GM20431 (cell line): ENCODE measurements around the gene OXCT1.

Experiments
- in situ Hi-C: fragments of 300-500 bp; cut with MseI, MboI; formaldehyde crosslinking; loops from one replicate; pipeline ENCODE4 v1.15.0; 2020; ENCODE audit warnings: low sequenced_read_pairs; ENCODE audit not compliant: unreplicated experiment

Gene OXCT1

DNA sequence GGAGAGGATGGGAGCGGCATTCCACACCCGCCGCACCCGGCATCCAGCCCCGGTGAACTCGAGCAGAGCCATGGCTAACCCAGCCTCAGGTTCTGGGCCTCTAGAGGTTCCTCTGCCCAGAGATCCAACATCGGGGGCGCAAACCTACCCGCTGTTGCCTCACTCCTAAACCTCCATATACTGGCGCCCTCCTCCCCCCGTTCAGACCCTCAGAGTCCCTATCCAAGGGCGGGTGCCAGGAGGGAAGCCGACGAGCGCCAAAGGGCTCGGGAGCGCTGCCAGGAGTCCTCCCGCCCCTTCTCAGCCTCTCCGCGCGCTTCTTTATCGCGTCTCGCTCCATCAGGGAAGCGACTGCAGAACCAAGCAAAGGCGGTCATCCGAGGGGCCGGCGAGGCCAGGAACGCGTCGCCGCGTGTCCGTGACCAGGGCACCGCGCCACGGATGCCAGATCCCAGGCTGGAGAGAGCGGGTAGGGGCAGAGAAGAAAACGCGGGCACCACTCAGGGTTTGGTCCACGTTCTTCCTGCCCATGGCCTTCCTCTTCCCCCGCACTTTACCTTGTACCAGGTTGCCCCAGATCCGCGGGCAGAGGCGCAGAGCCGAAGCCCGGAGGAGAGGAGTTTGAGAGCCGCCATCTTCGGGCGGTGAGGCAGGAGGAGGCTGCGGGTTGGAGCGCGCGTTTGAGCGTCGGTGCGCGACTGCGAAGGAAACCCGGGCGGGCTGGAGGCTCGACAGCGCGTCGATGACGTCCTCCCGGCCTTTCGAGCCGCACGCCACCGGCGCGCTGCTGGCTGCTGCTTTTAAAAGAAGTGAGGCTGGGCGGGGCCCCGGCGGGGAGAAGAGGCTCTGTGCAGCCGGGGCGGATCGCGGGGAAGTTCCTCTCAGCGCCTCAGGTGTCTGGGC is at the start of gene OXCT1:
OXCT1 (minus strand) TSS at position 702 of the 903 bp plus-strand sequence; CDS start at position 635, 67 bp downstream.
- in situ Hi-C loops = no loop called here

DNA sequence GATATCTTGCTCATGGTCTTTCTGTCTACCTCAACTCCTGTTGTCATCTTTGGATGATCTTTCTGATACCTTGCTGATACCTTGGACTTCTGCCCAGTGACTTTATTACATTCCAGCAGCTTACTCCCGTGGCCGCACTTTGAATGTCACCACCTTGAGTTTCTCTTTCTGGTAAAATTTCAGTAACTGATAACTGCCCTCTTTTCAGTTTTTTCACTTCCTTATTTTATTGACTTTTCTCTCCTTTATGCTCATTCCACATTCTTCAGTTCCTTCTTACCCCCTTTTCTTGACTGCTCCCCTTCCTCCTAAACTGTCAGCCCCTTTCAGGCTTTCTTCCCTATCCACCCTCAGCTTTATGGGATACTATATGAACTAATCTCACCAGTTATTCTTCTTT is 47.9 kb upstream of the OXCT1 start:
- in situ Hi-C loops = no loop called here

DNA sequence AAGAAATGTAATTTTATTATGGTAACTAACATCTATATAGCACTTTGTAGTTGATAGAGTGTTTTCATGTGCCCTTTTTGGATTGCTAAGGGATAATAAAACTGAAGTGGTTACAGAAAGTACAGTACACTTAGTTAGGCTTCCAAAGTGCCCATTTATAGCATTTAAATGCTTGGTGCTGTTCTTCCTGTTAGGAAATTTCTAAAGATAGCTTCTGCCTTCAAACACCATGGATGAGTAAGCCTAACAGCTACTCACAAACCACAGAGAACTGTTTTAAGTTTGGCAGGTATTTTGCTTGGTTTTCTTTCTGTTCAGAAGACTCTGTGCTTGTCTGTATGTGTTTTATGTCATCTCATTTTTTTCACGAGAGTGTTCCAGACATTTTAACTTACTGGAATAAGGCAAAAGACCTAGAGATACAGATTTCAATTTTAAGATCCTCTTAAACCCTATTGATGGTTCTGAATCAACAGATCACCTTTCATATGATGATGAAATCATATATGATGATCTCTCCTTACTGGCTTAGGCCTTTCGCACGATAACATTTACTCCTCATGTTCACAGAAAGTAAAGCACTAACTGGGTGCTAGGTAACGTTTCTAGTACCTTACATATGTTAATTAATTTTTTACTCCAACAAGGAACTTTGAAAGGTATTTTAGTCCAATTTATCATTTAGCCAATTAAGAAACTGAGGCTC is 38.3 kb upstream of the OXCT1 start:
- in situ Hi-C loops = no loop called here

DNA sequence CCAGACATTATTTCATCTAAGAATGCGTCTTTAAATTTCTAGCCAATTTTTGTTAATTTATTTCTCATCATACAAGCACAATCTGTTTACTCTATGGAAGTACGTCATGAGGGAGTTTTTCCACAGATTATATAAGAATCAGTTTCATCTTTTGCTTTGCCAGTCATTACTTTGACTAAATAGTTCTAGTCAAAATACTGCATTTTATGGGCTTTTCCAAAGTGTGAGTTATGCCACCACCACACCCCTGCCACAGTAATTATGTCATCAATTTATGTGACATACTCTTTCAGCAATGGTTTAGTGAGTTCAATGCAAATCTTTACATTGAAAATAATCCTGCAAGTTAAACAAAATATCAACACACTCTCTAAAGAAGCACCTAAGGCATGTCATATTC is 35.9 kb upstream of the OXCT1 start:
- in situ Hi-C loops = no loop called here

DNA sequence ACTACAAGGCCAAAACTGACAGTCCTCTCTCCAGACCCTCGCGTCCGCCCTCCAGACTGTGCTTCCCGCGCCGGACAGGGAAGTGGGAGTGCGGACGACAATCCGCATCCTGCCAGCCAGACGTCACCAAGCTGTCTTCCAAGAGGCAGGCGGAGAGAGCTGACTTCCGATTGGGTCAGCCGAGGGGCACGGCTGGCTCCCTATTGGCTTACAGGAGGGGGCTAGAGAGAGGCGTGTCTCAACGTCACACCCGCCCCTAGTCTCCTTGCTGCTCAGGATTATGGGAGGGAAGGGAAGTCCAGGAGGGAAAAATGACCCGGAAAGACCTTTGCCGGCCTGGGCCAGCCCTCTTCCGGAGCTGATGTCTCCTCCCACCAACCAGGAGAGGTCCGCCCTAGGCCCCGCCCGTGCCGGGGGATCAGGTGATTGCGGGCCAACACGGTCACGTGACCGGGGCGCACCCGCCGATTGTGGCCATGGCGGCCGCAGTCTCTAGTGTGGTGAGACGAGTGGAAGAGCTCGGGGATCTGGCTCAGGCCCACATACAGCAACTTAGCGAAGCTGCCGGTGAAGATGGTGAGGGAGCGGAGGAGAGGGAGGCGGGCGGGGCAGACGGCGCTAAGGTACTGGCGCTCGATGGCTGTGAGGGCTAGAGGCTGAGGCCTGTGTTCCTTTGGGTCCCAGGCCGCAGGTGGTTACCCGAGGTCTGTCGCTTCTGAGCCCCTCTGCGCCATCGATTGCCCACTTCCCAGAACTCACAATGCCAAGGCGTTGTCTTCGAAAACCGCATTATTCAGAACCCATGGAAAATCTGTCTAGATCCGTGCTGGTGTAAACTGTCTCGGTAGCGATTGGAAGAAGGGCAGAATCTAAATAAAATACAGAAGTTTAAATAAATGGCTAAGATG is 33.9 kb upstream of the OXCT1 start, which contains the start of gene RIMOC1:
RIMOC1 (plus strand) TSS at position 453 of the 908 bp plus-strand sequence; CDS start at position 477, 24 bp downstream.
- in situ Hi-C loops = no loop called here

DNA sequence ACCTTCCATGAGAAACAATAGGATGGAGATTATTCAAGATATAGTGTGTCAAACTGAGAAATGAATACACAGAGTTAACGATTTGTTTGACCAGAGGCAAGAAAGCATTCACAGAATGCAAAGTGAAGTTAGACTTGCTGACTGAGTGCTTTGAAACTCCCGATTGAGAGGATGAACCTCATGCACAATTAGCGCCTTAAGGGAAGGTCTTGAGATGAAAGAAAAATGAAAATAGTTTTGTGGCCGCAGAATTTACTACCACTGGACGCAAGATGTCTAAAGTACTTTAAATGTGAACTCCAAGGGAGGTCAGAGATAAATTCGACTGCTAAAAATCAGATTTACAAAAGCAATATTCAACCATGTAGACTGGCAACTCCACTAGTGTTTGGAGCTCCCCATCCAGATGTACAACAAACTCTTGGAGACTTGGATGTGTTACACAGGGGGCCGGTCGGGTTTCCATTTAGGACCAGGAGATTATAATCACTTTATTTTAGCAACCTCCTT is 33.2 kb upstream of the OXCT1 start:
- in situ Hi-C loops = no loop called here

DNA sequence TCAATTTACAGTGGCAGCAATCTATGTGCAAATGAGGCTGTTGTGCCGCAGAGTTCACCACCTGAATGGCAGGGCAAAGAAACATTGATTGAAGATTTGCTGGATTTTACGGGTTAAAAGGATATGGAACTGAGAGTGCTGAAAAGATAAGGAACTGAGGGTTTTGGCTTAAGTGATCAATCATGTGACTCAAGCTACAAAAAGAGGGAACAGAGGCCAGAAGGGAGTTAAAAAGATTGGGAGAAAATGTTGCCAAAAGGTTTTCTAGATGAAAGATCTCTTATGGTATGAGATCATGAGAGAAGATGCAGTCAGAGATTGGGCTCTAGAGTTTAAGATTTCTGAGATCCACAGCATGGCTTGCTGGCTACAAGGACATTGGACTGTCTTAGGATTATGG is 26.0 kb upstream of the OXCT1 start:
- in situ Hi-C loops = no loop called here

DNA sequence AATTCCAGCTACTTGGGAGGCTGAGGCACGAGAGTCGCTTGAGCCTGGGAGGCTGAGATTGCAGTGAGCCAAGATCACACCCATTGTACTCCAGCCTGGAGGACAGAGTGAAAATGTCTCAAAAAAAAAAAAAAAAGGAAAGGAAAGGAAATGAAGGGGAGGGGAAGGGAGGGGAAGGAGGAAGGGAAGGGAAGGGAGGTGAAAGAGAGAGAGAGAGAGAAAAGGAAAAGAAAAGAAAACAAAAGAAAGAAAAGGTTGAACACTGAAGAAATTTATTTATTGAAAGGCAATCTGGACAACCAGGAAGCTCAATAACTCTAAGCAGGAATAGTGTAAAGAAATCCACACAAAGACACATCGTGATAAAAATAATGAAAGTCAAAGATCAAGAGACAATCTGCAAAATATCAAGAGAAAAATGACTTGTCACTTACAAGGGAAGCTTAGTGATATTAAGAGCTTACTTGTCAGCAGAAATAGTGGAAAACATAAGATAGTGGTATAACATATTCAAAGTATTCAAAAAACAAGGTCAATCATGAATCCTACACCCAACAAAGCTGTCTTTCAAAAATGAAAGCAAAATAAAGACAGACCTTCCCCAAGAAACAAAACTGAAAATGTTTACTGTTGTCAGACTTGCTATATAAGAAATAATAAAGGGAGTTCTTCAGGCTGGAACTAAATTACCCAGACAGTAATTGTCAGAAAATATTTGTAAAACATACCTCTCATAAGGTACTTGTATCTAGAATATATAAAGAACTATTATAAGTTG is 23.0 kb upstream of the OXCT1 start:
- in situ Hi-C loops = no loop called here

DNA sequence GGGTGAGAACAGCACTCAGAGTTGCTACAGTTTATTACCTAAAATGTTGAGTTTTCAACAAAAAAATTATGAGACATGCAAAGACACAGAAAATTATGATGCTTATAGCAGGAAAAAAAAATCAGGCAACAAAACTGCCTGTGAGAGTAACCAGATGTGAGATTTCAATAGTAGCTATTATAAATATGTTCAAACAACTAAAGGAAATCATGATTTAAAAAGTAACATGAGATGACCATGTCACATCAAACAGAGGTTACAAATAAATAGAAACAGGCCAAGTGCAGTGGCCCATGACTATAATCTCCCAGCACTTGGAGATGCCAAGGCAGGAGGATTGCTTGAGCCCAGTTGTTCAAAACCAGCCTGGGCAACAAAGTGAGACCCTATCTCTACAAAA is 21.8 kb upstream of the OXCT1 start:
- in situ Hi-C loops = no loop called here

DNA sequence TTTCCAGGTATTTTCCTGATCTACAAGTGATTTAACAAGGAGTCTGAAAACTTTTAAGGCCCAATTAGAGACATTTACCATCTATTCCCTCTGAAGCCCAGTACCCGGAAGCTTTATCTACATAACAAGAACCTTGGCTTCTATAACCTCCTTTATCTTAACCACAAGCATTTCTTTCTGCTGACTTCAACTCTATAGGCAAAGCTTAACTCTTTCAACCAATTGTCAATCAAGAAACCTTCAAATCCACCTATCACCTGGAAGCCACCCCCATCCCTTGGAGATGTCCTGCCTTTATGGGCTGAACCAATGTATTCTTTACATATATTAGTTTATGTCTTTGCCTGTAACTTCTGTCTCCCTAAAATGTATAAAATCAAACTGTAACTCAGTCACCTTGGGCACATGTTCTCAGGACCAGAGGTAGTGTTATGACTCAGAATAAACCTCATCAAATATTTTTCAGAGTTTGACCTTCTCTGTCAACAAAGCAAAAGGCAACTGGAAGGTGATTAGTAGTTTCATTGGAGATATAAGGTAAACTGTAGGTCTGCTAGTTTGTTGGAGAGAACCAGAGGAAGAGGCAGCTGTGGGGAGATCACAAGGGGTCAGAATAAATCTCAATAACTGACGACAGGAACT is 21.0 kb upstream of the OXCT1 start:
- in situ Hi-C loops = no loop called here

DNA sequence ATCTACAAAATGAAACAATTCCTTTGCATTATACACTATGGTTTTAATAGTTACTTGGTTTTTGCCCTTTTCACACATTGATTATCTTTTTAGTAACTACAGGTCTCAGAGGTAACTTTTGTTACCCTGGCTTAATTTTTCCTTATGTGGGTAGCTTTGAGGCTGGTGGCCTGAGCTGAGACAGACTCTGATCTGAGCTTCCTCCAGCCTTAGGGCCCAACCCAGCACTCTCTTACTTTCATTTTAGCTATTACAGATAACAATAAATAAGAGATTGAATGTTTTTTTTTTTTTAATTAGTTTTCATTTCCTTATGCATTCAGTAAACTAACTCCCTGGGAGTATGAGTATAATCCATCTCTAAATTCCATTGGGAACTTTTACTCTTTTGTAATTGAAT is 15.1 kb upstream of the OXCT1 start:
- in situ Hi-C loops = no loop called here

DNA sequence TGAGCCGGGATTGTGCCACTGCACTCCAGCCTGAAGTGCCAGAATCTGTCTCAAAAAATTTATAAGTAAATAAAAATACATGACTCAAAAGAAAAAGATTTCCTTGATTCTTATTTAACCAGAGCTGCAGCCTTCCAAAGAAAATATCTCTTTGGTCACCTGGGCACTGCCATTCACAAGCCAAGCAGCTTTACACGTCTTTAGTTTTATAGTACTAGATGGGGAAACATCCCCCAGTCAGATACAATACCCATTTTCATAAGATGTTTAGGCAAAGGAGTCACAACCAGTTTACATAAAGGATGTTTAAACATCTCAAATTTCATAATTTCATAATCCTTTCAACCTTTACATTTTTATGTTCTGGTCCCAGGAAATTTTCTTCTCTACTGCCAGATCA is 13.7 kb upstream of the OXCT1 start:
- in situ Hi-C loops = no loop called here

DNA sequence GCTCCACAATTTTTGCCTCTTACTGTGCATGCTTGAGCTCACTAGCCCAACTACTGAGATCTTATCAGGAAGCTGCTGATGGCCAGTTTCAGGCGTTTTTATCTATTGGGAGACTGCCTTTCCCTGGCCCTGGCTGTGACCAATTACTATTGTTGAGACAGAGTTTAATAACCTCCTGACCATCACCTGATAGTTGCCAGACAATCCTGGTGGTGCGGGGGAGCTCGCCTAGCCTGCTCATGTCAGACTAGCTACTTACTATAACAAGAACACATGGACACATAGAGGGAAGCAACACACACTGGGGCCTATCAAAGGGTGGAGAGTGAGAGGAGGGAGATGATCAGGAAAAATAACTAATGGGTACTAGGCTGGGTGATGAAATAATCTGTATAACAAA is 13.0 kb upstream of the OXCT1 start:
- in situ Hi-C loops = no loop called here

DNA sequence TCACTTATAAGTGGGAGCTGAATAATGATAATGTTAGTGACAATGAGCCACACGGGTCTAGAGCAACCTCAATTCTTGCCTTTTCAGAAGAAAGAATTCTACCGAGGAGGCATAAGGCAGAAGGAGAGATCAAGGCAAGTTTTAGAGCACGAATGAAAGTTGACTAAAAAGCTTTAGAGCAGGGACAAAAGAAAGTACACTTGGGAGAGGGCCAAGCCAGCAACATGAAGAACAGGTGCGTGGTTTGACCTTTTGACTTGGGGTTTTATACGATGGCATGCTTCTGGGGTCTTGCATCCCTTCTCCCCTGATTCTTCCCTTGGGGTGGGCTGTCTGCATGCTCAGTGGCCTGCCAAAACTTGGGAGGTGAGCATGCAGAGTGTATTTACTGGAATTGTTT is 12.5 kb upstream of the OXCT1 start:
- in situ Hi-C loops = no loop called here

DNA sequence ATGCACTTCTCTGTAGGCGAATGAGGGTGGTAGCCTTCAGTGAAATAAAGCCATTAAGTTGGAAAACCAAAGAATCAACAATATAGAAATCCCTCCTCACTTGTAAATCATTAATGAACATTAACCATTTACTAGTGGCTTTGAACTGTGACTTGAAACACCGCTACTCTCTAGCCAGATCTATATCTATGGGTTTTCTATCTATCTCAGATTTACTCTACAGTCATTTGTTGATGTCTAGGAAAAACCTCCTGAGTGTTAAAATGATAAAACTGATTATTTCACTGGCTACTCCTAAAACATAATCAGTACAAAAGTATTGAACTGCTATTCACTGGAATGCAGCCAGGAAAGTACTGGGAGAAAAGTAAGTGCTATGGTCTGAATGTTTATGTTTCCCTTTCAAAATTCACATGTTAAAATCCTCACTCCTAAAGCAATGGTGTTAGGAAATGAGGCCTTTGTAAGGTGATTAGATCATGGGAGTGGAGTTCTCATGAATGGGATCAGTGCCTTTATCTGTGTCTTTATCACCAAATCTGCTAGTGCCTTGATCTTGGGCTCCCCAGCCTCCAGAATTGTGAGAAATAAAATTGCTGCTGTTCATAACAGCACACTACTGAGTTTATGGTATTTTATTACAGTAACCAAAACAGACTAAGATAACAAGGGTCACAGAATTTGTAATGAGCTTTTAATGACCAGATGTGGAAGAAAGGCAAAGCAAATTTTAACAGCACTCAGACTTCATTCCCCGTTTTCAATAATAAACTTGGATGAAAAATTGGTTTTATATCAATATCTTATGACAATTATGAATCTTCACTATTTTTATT is 8.6 kb upstream of the OXCT1 start:
- in situ Hi-C loops = no loop called here

DNA sequence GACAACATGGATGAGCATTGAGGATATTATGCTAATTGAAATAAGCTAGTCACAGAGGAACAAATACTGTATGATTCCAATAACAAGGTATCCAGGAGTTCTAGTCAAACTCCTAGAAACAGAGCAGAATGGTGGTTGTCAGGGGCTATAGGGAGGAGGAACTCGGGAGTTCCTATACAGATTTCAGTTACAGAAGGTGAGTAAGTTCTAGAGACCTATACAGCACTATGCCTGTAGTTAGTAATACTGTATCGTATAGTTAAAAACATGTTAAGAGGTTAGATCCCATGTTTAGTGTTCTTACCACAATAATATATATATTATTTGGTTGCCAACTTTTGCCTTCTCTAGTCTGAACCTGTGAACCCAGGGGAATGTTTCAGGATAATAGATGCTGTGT is 7.9 kb upstream of the OXCT1 start:
- in situ Hi-C loops = no loop called here

DNA sequence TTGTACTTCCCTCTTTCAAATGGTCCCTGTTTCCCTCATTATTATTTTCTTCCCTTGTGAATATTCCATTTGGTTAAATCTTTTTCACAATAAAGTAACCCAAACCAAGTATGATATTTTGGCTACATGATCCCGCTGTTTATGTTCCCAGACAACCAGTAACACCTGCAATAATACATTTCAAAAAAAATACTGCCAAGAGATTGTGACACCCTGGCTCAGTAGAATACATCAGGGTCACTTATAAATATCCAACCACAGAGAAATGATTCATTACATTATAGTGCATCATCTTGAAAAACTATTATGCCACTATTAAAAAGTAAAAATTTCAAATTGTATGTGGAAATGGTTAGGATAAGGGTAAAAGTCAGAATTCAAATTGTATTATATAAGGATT is 7.2 kb upstream of the OXCT1 start:
- in situ Hi-C loops = no loop called here

DNA sequence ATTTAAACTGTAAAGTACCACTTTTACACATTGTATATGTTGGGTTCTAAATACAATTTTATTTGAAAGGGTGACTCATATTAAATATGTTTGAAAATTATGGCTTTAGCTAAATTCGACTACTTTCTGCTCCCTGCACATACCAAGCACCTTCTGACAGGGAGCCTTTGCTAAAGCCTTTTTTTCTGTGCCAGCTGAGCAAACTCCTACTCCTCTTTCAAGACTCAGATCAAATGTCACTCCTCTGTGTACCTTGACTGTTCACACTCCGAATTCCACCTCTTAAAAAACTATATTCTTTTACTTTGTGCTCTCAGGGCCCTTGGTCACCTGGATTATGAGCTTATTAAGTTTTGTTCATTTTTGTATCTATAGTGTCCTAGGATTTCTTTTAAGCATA is 6.5 kb upstream of the OXCT1 start:
- in situ Hi-C loops = no loop called here
